ENCODE data around the gene AUTS2. TPM values are rescaled to one million over a fixed set of nuclear protein-coding genes. Genes with fewer than 3 reads are reported as not detected.

Gene AUTS2
- polyA plus RNA-seq, 3 donors: 0.08 to 0.35 TPM; not detected in 1

GRCh38 chr7:69776611-69777010 is 178.3 kb downstream of the AUTS2 start:
- H3K9ac ChIP-seq (ENCODE audit: insufficient read depth, low read length, poor library complexity, severe bottlenecking): no peak overlapping the region
- H3K36me3 Mint-ChIP-seq: no peaks in the 10 kb centered on the region
- H3K27me3 ChIP-seq (ENCODE audit: control insufficient read depth in 2 of 2, insufficient read depth in 2 of 2, low read length in 2 of 2): no peaks in the 10 kb centered on the region
- H3K27me3 Mint-ChIP-seq (ENCODE audit: low read depth in 3 of 3): peaks cover 0 to 2% (median 0%) of the 10 kb centered on the region in 3 donors
- H3K4me3 ChIP-seq (replicated peaks in 1 of 3; ENCODE audit: low read depth in 2 of 3, low read length in 3 of 3): no peak overlapping the region
- no peaks in the 10 kb centered on the region for H3K36me3 ChIP-seq (replicated peaks in 1 of 2; ENCODE audit: control insufficient read depth in 1 of 2, insufficient read depth in 2 of 2, low read length in 2 of 2)
- no peaks in the 10 kb centered on the region for H3K79me2 ChIP-seq (ENCODE audit: insufficient read depth, low read length)
- no peak overlapping the region for H3K27ac Mint-ChIP-seq
- no peak for DNase-seq
- no peak for TF ChIP-seq CTCF (IDR thresholded peaks at IDR 0.05)
- WGBS (ENCODE audit: insufficient coverage): no CpG with 5 or more reads among the region's 1 CpG
- no peaks in the 10 kb centered on the region for H3K9me3 ChIP-seq (replicated peaks in 1 of 2; ENCODE audit: control insufficient read depth in 1 of 2, insufficient read depth in 1 of 2, low read length in 2 of 2)
- no peak overlapping the region for H3K4me2 ChIP-seq (replicated peaks; ENCODE audit: extremely low read depth, low read length, poor library complexity, severe bottlenecking)
- H4K20me1 ChIP-seq (ENCODE audit: insufficient read depth, low read length): no peaks in the 10 kb centered on the region
- no peaks in the 10 kb centered on the region for H3K4me1 ChIP-seq (ENCODE audit: control insufficient read depth in 1 of 2, insufficient read depth in 2 of 2, low read length in 2 of 2)
- no peak overlapping the region for H3K27ac ChIP-seq (ENCODE audit: low read depth in 1 of 2, low read length in 2 of 2)
- H3K4me1 Mint-ChIP-seq: no peaks in the 10 kb centered on the region
- no peak overlapping the region for H3K4me3 Mint-ChIP-seq
- intact Hi-C loops (cut with micrococcal nuclease): no loop called here
- no peak overlapping the region for H2AFZ ChIP-seq (ENCODE audit: insufficient read depth, low read depth, low read length, poor library complexity, severe bottlenecking)
- no peaks in the 10 kb centered on the region for H3K9me3 Mint-ChIP-seq

DNA sequence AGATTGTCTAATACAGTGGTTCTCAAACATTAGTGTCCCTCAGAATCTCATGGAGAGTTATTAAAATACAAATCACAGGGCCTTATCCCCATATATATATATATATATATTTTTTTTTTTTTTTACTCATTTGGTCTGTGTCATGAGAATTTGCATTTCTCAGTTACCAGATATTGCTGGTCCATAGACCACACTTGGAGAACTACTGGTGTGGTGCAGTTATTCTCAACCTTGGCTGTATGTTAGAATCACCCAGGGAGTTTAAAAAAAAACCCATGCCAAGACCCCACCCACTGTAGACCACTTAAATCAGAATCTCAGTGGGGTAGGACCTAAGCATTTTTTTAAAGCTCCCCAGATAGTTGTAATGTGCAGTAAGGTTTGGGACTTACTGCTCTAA is 179.9 kb downstream of the AUTS2 start:
- Mint-ChIP-seq H3K4me3 (no peak overlapping the region), H3K36me3 (no peaks in the 10 kb centered on the region), H3K27ac (no peak overlapping the region), H3K4me1 (no peaks in the 10 kb centered on the region), H3K9me3 (peaks cover 0 to 2% (median 0%) of the 10 kb centered on the region in 7 donors), H3K27me3 (ENCODE audit: low read depth in 3 of 3) (peaks cover 0 to 2% (median 0%) of the 10 kb centered on the region in 3 donors)
- H3K27me3 ChIP-seq (ENCODE audit: control insufficient read depth in 2 of 2, insufficient read depth in 2 of 2, low read length in 2 of 2): no peaks in the 10 kb centered on the region
- no peak for DNase-seq
- H3K36me3 ChIP-seq (replicated peaks in 1 of 2; ENCODE audit: control insufficient read depth in 1 of 2, insufficient read depth in 2 of 2, low read length in 2 of 2): no peaks in the 10 kb centered on the region
- no peaks in the 10 kb centered on the region for H3K4me1 ChIP-seq (ENCODE audit: control insufficient read depth in 1 of 2, insufficient read depth in 2 of 2, low read length in 2 of 2)
- no peak overlapping the region for H3K9ac ChIP-seq (ENCODE audit: insufficient read depth, low read length, poor library complexity, severe bottlenecking)
- H3K9me3 ChIP-seq (replicated peaks in 1 of 2; ENCODE audit: control insufficient read depth in 1 of 2, insufficient read depth in 1 of 2, low read length in 2 of 2): no peaks in the 10 kb centered on the region
- H3K4me3 ChIP-seq (replicated peaks in 1 of 3; ENCODE audit: low read depth in 2 of 3, low read length in 3 of 3): no peak overlapping the region
- intact Hi-C loops (cut with micrococcal nuclease): no loop called here
- TF ChIP-seq CTCF (IDR thresholded peaks at IDR 0.05): no peak
- no peaks in the 10 kb centered on the region for H3K79me2 ChIP-seq (ENCODE audit: insufficient read depth, low read length)
- no peak overlapping the region for H2AFZ ChIP-seq (ENCODE audit: insufficient read depth, low read depth, low read length, poor library complexity, severe bottlenecking)
- H3K4me2 ChIP-seq (replicated peaks; ENCODE audit: extremely low read depth, low read length, poor library complexity, severe bottlenecking): no peak overlapping the region
- H4K20me1 ChIP-seq (ENCODE audit: insufficient read depth, low read length): no peaks in the 10 kb centered on the region
- H3K27ac ChIP-seq (ENCODE audit: low read depth in 1 of 2, low read length in 2 of 2): no peak overlapping the region

Measured in CD14-positive monocyte (primary cell).